Measurements from ENCODE around the gene GMNN. TPM values are rescaled to one million over a fixed set of nuclear protein-coding genes. Genes with fewer than 3 reads are reported as not detected.

The GMNN gene
- total RNA-seq, 4 donors from 2014 or later, result 4.1 to 8.0 (median 5.4) TPM

DNA sequence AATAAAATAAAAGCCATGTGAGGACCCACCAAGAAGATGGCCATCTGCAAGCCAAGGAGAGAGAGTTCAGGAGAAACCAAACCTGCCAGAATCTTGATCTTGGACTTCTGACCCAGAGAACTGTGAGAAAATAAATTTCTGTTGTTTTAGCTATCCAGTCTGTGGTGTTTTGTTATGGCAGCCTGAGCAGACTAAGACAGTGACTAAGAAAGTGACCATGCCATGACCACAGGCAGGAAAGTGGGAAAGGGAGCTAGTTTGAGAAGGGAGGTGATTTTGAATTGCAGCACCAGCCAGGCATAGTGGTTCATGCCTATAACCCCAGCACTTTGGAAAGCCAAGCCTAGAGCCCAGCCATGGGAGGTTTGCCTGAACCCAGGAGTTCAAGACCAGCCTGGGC, 33.9 kb upstream of the GMNN start:
- TF ChIP-seq POLR2A (IDR thresholded peaks at IDR 0.05; ENCODE audit: low read depth) (no peak), POLR2AphosphoS5 (IDR thresholded peaks at IDR 0.05) (no peak), EP300 (IDR thresholded peaks at IDR 0.05) (no peak)
- TF ChIP-seq, protein P1, sequence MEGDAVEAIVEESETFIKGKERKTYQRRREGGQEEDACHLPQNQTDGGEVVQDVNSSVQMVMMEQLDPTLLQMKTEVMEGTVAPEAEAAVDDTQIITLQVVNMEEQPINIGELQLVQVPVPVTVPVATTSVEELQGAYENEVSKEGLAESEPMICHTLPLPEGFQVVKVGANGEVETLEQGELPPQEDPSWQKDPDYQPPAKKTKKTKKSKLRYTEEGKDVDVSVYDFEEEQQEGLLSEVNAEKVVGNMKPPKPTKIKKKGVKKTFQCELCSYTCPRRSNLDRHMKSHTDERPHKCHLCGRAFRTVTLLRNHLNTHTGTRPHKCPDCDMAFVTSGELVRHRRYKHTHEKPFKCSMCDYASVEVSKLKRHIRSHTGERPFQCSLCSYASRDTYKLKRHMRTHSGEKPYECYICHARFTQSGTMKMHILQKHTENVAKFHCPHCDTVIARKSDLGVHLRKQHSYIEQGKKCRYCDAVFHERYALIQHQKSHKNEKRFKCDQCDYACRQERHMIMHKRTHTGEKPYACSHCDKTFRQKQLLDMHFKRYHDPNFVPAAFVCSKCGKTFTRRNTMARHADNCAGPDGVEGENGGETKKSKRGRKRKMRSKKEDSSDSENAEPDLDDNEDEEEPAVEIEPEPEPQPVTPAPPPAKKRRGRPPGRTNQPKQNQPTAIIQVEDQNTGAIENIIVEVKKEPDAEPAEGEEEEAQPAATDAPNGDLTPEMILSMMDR (IDR thresholded peaks at IDR 0.05), result no peak
- no peaks in the 10 kb centered on the region for H3K4me1 ChIP-seq
- no peak overlapping the region for H3K27ac ChIP-seq (replicated peaks in 1 of 4)
- no peak for DNase-seq (ENCODE audit: extremely low spot score)
- H3K9me3 ChIP-seq, result no peaks in the 10 kb centered on the region
- intact Hi-C loops (cut with DNase I), result no loop called here
- H3K36me3 ChIP-seq, result no peaks in the 10 kb centered on the region
- no peak overlapping the region for H3K4me3 ChIP-seq
- H3K27me3 ChIP-seq, result no peaks in the 10 kb centered on the region

DNA sequence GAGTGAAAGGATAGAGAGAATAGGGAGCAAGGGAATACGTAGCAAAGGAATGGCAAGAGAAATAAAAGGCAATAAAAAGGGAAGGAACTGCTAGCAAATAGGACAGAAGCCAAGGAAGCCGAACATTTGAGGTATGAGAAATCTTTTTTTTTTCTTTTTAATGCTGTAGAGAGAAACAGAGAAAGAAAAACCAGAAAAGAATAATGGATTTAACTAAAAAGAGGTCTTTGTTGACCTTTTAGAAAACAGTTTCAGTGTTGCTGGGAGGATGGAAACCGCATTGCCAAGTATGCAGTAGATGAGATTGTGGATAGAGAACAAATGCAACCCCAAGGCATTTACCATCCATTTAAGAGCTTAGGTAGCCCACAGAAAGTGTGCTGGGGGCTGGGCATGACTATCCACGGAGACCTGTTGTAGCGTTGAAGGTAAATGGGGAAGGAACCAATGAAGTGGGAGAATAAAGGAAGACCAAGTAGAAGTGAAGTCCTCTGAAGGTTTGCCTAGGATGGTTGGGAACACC, 32.5 kb upstream of the GMNN start:
- Histone ChIP-seq H3K4me1 (no peaks in the 10 kb centered on the region), H3K4me3 (no peak overlapping the region), H3K36me3 (no peaks in the 10 kb centered on the region), H3K27me3 (no peaks in the 10 kb centered on the region), H3K27ac (replicated peaks in 1 of 4) (peak overlapping the region in 1 of 4 donors; percentile 6), H3K9me3 (no peaks in the 10 kb centered on the region)
- TF ChIP-seq, protein P1 (IDR thresholded peaks at IDR 0.05), result no peak
- no peak for TF ChIP-seq EP300 (IDR thresholded peaks at IDR 0.05)
- DNase-seq (ENCODE audit: extremely low spot score), result no peak
- intact Hi-C loops (cut with DNase I), result no loop called here
- 82% methylated on average over 5 of the region's 5 CpGs for WGBS

DNA sequence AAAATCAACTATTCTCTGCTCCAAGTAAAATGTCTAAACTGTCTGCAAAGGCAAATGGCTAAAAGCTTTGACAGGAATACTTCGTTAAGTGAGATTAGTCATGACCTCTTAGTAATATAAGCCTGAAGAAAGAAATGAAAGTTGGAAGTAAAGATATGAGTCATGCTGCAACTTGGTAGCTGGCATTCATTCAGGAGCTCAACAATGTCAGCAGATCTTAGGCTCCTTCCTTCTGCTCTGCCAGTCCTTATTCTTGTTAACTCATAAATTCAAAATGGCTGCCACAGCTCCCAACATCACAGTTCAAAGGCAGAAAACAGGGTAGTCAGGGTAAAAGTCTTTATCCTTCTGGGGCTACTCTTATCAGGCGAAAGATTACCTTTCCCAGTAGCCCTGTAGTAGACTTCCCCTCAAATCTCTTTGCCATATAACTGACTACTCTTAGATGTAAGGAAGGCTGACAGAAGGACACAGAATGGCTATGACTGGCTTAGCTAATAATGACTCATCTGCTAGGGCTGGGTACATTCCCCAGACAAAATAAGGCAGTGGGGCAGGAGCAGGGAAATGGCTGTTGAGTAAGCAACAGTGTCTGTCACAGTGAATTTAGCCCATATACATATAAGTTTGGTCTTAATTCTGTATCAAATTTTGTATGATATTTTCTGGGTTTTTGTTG, 31.3 kb upstream of the GMNN start:
- DNase-seq (ENCODE audit: extremely low spot score), result no peak
- TF ChIP-seq POLR2AphosphoS5 (IDR thresholded peaks at IDR 0.05), result no peak
- no peak for TF ChIP-seq POLR2A (IDR thresholded peaks at IDR 0.05; ENCODE audit: low read depth)
- TF ChIP-seq, protein P1 (IDR thresholded peaks at IDR 0.05), result no peak
- no peak for TF ChIP-seq EP300 (IDR thresholded peaks at IDR 0.05)
- Histone ChIP-seq H3K36me3 (no peaks in the 10 kb centered on the region), H3K4me1 (no peaks in the 10 kb centered on the region), H3K27ac (replicated peaks in 1 of 4) (peak overlapping the region in 3 of 4 donors; percentile 4 to 35 (median 25)), H3K27me3 (no peaks in the 10 kb centered on the region), H3K9me3 (no peaks in the 10 kb centered on the region), H3K4me3 (no peak overlapping the region)
- 63% methylated on average over 2 of the region's 2 CpGs for WGBS
- intact Hi-C loops (cut with DNase I), result no loop called here

DNA sequence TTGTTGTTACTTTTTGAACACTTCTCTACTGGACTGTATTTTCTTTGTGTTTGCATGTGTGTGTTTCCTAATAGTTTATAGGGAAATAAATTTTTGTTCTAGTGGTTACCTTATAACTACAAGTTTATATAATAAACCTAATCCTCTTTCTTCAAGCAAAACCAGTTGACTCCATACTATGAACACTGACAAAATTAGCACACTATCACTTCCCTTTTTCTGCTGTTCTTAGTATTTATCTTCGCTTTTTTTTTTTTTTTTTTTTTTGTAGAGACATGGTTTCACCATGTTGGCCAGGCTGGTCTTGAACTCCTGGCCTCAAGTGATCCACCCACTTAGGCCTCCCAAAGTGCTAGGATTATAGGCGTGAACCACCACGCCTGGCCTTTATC, 30.8 kb upstream of the GMNN start:
- intact Hi-C loops (cut with DNase I), result no loop called here
- Histone ChIP-seq H3K36me3 (no peaks in the 10 kb centered on the region), H3K4me1 (no peaks in the 10 kb centered on the region), H3K27ac (replicated peaks in 1 of 4) (peak overlapping the region in 2 of 4 donors; percentile 25 to 35), H3K9me3 (no peaks in the 10 kb centered on the region), H3K27me3 (no peaks in the 10 kb centered on the region), H3K4me3 (no peak overlapping the region)
- no peak for DNase-seq (ENCODE audit: extremely low spot score)
- TF ChIP-seq, protein P1 (IDR thresholded peaks at IDR 0.05), result no peak
- TF ChIP-seq POLR2A (IDR thresholded peaks at IDR 0.05; ENCODE audit: low read depth) (no peak), POLR2AphosphoS5 (IDR thresholded peaks at IDR 0.05) (no peak), EP300 (IDR thresholded peaks at IDR 0.05) (no peak)
- 90% methylated on average over 3 of the region's 3 CpGs for WGBS

DNA sequence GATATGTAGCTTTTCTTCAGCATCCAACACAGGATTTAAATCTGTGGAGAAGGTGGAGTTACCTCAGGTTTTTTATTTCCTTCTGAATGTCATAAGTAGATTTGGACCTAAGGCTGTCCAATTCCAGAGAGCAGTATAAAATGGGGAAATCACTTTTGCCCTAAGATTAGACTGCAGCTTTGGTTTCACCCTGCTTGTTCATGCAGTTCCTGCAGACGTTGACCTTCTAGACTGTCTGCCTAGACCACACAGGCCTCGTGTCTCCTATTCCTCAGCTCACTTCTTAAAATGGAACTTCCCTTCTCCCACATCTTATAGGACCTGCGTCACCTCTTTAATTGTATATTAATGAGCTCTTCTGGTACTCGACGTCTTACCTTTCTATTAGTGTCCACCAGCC, 29.8 kb upstream of the GMNN start:
- Histone ChIP-seq H3K9me3 (no peaks in the 10 kb centered on the region), H3K4me3 (no peak overlapping the region), H3K36me3 (no peaks in the 10 kb centered on the region), H3K4me1 (no peaks in the 10 kb centered on the region), H3K27ac (replicated peaks in 1 of 4) (no peak overlapping the region), H3K27me3 (no peaks in the 10 kb centered on the region)
- WGBS, result 66% methylated on average over 5 of the region's 5 CpGs
- TF ChIP-seq, protein P1 (IDR thresholded peaks at IDR 0.05), result no peak
- TF ChIP-seq POLR2A (IDR thresholded peaks at IDR 0.05; ENCODE audit: low read depth), result no peak
- TF ChIP-seq EP300 (IDR thresholded peaks at IDR 0.05), result no peak
- TF ChIP-seq POLR2AphosphoS5 (IDR thresholded peaks at IDR 0.05), result no peak
- intact Hi-C loops (cut with DNase I), result no loop called here
- DNase-seq (ENCODE audit: extremely low spot score), result no peak

All from esophagus muscularis mucosa (tissue), 4 donors.